GM19395 (cell line): ENCODE results near the gene CMIP.

Experiments
- ATAC-seq: cut with Tn5 transposase; IDR thresholded peaks from one replicate; pipeline ENCODE4 v1.9.1; 2021; ENCODE audit warnings: mild to moderate bottlenecking, moderate library complexity; ENCODE audit not compliant: unreplicated experiment

CMIP gene

DNA sequence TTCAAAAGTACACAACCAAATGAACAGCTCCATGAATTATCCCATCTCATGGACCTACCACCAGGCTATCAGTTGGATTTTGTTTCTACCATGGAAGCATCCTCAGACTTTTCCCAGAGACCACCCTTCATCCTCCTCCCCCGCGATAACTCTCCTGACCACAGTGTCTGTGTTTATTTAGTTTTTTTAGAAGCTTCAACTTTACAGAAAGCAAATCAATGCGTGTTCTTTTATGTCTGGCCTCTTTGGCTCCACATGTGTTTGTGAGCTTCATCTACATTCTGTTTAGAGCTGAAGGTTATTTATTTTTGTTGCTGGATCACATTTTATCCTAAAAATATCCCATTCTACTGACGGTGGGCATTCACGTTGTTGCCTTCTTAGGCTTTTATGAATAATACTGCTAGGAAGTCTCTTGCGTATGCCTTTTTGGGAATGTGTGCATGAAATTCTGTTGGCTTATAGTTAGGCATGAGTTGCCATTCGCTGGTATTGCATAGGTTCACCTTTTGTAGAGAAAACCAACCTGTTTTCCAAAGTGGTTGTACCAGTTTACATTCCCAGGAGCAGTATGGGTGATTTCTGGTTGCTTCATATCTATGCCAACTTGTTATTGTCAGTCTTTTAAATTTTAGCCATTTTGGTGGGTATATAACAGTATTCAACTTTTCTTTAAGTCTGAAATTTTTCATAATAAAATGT is 83.0 kb downstream of the CMIP start:
- no peak for ATAC-seq

DNA sequence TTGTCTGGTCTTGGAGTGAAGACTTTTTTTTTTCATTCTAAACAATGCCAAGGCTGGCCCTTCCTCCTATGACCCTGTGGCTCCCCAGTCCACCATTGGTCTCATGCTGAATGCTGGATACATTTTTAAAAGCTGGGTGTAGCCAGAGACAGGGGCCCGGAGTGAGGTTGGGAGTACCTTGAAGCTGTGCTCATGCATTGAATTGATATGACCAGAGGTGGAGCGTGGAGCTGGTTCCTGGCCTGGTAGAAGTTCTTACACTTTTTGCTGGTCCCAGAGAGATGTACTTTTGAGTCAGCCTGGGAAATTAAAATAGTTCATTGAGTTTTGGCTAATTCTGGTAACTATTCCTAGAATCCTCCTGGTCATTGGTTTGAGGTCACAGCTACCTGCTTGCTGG is 83.6 kb downstream of the CMIP start:
- ATAC-seq: no peak

- no peak for ATAC-seq
These were observed 85.7 kb downstream of the CMIP start for GRCh38 chr16:81530296-81530721.

- no peak for ATAC-seq
These were observed 86.2 kb downstream of the CMIP start for GRCh38 chr16:81530814-81531213.

GRCh38 chr16:81531419-81531821 is 86.8 kb downstream of the CMIP start:
- no peak for ATAC-seq

DNA sequence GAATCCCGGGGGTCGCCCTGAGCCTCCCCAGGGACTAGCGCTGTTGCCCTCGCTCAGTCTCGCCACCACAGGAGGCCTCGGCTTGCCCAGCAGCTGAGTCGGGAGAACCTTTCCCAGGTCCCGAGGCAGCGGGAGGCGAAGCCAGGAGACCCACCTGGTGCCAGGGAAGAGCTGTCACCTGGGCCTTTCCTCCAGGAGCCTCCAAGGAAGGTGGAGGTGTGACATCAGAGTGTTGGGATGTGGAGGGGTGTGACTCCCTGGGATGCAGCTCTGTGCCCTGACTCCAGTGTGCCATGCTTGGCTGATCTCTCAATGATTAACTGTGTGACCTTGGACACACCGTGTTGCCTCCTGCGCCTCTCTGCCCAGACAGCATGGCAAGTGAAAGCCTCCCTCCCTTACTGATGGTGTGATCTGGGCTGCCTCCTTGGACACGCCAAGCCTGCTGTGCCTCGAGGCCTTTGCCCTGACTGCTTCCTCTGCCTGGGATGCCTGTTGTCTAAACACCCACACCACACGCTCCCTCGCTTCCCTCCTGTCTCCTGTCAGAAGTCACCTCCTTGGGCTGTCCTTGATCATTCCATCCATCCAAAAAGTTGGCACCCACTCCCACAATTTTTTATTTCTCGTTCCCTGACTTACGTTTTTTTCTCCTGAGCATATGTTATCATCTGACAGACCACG is 88.0 kb downstream of the CMIP start:
- ATAC-seq: no peak

DNA sequence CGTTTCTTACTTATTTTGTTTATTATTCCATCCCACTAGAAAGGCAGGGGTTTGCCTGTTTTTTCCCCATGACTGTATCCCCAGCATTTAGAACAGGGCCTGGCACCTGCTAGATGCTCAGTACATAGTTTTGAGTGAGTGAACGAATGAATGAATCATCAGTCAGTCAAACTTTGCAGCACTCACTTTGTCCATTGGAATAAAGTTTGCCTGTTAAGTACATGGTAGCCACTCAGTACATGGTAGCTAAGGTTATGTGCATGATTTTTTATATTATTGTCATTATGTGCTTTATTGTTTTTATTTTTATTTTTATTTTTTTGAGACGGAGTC is 88.5 kb downstream of the CMIP start:
- no peak for ATAC-seq

DNA sequence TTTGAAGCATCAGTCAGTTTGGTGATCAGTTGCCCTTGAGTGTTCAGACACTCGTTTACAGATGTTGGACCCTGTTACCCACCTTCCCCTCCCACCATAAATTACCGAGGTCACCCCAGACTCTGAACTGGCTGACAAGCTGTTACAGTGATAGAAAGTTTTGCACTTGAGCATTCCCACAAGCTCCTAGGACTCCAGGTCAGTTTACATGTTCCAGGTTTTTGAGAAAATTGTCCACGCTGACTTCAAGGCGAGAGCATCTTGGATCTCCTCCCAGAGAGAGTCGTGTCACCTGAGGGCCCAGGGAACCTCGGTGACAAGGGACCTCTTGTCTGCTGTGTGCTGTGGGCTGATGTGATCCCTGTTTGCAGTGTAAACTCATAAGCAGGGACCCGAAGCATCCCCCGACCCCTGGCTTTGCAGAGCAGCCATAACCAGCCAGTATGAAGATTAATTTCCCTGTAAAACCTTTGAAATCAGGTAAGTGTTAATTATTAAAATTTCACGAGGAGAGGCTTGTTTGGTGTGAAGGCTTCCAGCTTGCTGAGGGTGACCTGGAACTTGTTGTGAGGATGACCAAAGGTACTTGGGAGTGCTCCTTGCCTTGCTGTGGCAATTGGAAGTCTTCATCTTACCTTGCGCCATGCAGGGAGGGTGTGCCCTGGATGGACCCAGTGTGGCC is 91.2 kb downstream of the CMIP start:
- ATAC-seq: no peak

- ATAC-seq: no peak
These were observed 92.0 kb downstream of the CMIP start for GRCh38 chr16:81536648-81537047.

GRCh38 chr16:81537721-81538561 is 93.3 kb downstream of the CMIP start:
- no peak for ATAC-seq

- no peak for ATAC-seq
These were observed 94.6 kb downstream of the CMIP start for GRCh38 chr16:81539009-81539758.

DNA sequence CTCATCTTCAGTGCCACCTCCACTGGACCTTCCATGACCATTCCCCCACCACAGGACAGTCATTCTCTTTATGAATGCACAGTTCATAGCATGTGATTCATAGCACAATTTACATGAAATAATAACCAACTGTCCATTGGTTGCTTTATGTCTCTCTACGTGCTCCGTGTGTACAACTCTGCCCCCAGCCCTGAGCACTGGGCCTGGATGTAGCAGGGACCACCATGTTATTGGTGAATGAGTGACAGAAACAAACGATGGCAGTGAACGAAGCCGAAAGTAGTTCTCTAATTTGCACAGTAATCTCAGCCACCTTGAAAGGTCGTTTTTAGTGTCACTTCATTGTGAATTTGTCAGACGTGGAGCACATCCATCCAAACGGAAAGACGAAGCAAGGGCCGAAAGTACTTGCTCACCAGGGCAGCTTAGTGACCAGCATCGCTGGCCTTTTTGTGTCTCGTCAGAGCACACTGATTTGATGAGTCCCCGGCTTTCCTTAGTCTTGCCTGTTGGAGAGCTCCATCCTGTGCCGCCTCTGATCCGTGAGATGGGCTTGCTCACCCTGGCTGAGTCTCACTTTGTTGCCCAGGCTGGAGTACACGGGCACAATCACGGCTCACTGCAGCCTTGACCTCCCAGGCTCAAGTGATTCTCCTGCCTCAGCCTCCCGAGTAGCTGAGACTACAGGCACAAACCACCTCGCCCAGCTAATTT is 95.3 kb downstream of the CMIP start:
- ATAC-seq: no peak

DNA sequence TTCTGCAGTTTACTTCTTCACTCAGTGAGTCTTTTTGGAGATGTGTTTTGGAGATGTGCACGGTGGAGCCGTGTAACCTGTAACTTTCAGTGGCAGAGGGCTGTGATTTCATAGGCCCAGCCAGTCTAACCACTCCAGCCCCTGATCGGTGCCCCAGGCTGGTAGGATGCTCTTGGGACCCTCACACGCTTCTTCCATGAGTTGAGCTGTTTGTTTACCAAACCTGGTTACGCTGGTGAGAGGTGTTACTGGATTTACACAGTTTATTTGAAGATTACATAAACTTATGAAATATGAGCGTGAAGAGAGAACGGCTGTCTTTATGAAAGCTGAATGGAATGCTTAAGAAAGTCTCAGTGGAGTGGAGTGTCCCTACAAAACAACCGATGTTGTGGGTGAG is 96.7 kb downstream of the CMIP start:
- ATAC-seq: no peak

DNA sequence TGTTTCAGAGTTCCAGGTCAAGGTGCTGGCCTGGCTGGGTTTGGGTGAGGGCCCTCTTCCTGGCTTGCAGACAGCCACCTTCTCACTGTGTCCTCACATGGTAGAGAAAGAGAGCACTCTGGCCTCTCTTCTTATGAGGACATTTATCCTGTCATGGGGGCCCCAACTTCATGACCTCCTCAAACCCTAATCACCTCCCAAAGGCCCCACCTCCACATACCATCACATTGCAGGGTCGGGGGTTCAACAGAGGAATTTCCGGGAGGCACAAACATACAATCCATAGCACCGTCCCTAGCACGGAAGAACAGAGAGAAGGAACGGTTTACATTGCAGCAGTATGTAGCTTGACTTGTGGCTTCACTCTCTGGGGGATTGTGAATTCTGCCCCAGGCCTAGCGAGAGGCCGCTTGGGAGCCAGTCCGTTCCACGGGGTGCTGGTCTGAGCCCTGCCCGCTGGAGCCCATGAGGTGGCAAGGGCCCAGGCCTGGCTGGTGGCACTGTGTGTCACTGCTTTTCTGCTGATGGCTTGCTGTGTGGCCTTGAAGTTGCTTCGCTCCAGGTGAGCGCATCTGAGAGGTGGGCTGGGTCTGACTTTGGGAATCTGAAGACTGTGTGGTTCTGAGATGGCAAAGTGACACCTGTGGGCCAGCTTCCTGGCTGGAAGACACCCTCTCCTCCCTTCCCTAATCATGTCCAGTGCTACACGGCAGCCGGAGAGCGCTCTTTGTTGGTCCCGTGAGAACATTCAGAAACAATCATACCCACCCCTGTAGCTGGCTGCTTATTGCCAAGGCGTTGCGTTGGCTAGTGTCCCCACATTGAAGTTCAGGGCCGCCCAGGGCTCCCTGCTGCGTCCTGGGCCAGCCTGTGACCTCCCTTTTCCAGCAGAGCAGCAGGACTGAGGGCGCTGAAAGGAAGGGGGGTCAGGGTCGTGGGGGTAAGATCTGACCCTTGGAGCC is 98.3 kb downstream of the CMIP start:
- no peak for ATAC-seq

DNA sequence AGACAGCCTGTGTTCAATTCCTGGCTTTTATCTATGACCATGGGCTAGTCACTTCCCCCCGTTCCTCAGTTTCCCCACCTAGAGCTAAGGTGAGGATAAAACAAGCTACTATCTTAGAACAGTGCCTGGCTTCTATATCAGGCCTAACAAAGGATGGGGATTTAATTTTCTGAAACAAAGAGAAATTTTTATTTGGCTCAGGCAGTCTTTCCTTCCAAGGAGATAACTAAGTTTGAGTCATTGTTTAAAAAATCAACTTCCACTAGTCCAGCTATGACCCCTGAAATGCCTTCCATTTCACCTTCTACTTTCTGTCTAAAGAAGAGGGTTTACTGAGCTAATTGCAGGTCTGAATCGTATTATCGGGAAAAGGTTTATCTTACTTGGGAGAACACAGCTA is 99.0 kb downstream of the CMIP start:
- ATAC-seq: no peak

GRCh38 chr16:81544261-81544660 is 99.7 kb downstream of the CMIP start:
- no peak for ATAC-seq

GRCh38 chr16:81544700-81545271 is 100.2 kb downstream of the CMIP start:
- no peak for ATAC-seq

- ATAC-seq: no peak
These were observed 101.1 kb downstream of the CMIP start for GRCh38 chr16:81545470-81546250.
